NB4 (cell line): ENCODE results near the gene CCT6A.

Experiments used
- MAX ChIP-seq: IDR thresholded peaks from 2 replicates; pipeline ENCODE4 v1.6.1; 2011; ENCODE audit warnings: low read depth, low read length
- MYC ChIP-seq: IDR thresholded peaks from 2 replicates; pipeline ENCODE4 v1.6.1; 2011; ENCODE audit warnings: low read depth, low read length
- POLR2A ChIP-seq: IDR thresholded peaks from 2 replicates; pipeline ENCODE4 v1.6.1; 2011; ENCODE audit warnings: mild to moderate bottlenecking; ENCODE audit not compliant: insufficient read length; ENCODE audit errors: extremely low read depth
- TF ChIP-seq, protein P1 (sequence below): IDR thresholded peaks from one replicate; pipeline ENCODE4 v1.5.1; 2012; ENCODE audit warnings: low read depth, low read length

DNA sequence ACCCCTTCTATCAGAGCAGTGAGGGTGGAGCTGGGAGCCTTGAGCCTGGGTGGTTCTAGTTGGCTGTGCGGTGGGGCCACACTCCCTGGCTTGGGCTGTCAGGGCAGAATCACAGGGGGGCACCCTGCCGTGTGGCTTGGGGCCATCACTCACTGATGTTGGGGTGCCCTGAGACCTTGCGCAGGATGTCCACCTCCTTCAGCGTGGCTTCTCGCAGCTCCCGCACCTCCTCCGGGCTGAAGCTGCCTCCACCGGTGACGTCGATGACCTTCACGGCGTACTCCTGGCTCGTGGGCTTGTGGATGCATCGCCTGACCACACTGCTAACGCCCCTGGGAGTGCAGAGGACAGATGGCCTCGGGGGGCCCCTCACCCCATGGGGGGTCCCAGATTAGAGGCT, 35.9 kb downstream of the CCT6A start:
- TF ChIP-seq, protein P1, sequence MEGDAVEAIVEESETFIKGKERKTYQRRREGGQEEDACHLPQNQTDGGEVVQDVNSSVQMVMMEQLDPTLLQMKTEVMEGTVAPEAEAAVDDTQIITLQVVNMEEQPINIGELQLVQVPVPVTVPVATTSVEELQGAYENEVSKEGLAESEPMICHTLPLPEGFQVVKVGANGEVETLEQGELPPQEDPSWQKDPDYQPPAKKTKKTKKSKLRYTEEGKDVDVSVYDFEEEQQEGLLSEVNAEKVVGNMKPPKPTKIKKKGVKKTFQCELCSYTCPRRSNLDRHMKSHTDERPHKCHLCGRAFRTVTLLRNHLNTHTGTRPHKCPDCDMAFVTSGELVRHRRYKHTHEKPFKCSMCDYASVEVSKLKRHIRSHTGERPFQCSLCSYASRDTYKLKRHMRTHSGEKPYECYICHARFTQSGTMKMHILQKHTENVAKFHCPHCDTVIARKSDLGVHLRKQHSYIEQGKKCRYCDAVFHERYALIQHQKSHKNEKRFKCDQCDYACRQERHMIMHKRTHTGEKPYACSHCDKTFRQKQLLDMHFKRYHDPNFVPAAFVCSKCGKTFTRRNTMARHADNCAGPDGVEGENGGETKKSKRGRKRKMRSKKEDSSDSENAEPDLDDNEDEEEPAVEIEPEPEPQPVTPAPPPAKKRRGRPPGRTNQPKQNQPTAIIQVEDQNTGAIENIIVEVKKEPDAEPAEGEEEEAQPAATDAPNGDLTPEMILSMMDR: no peak
- TF ChIP-seq POLR2A: no peak
- no peak for TF ChIP-seq MAX
- TF ChIP-seq MYC: no peak
